GM12874 (cell line): ENCODE measurements around the gene DNAAF8.

Experiments
- TF ChIP-seq, protein P1 (sequence below): IDR thresholded peaks from 2 replicates; pipeline ENCODE4 v1.5.1; 2011; ENCODE audit warnings: low read depth, mild to moderate bottlenecking, control low read depth, low read length, moderate library complexity; ENCODE audit not compliant: insufficient read depth

The DNAAF8 gene

DNA sequence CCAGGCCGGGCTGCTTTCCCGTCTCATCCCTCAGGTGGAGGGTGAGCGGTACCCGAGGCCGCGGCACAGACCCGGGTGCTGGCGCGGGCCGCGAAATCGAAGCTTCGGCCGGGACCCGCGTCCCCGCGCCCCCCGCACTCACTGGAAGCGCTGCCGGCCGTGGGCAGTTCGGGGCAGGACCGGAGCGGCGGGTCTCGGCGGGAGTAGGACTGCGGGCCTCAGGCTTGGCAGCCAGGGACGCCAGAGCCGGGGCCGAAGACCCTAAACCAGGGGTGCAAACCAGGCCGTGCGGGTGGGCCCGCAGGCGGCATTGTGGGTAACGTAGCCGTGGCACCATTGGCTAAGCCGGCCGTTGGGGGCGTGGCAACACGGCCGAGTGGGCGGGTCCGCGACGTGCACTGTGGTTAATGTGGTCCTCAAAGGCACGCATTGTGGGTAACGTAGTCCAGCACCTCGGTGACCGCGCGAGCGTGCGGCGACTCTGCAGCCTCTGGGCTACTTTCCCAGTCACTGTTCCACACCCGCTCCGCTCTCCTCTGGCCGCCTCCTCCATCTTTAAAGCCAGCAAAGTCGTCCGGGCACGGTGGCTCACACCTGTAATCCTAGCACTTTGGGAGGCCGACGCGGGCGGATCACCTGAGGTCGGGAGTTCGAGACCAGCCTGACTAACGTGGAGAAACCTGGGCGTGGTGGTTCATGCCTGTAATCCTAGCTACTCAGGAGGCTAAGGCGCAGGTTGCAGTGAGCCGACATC, 32.7 kb downstream of the DNAAF8 start, which contains the start of gene ZNF500:
ZNF500 (minus strand) TSS at position 288 of the 754 bp plus-strand sequence. CDS start 1,184 bp downstream, outside the sequence.
- TF ChIP-seq, protein P1, sequence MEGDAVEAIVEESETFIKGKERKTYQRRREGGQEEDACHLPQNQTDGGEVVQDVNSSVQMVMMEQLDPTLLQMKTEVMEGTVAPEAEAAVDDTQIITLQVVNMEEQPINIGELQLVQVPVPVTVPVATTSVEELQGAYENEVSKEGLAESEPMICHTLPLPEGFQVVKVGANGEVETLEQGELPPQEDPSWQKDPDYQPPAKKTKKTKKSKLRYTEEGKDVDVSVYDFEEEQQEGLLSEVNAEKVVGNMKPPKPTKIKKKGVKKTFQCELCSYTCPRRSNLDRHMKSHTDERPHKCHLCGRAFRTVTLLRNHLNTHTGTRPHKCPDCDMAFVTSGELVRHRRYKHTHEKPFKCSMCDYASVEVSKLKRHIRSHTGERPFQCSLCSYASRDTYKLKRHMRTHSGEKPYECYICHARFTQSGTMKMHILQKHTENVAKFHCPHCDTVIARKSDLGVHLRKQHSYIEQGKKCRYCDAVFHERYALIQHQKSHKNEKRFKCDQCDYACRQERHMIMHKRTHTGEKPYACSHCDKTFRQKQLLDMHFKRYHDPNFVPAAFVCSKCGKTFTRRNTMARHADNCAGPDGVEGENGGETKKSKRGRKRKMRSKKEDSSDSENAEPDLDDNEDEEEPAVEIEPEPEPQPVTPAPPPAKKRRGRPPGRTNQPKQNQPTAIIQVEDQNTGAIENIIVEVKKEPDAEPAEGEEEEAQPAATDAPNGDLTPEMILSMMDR: no peak

DNA sequence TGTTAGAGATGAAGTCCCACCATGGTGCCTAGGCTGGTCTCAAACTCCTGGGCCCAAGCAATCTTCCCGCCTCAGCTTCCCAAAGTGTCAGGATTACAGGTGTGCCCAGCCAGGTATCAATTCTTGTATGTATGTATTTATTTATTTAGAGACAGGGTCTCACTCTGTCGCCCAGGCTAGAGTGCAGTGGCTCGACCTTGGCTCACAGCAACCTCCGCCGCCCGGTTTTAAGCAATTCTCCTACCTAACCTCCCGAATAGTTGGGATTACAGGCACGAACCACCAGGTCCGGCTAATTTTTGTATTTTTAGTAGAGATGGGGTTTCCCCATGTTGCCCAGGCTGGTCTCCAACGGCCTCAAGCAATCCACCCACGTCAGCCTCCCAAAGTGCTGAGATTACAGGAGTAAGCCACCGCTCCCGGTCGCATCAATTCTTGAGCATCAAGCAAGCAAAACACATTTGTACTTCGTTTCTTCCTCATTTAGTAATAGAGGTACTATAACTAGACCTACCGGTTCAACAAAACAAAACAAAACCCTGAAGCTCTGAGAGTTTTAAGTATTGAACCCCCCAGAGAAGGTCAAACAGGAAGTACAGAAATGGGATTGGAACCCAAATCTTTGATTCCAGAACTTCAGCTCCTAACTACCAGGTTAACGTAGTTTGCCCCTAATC, 33.7 kb downstream of the DNAAF8 start:
- TF ChIP-seq, protein P1: no peak

DNA sequence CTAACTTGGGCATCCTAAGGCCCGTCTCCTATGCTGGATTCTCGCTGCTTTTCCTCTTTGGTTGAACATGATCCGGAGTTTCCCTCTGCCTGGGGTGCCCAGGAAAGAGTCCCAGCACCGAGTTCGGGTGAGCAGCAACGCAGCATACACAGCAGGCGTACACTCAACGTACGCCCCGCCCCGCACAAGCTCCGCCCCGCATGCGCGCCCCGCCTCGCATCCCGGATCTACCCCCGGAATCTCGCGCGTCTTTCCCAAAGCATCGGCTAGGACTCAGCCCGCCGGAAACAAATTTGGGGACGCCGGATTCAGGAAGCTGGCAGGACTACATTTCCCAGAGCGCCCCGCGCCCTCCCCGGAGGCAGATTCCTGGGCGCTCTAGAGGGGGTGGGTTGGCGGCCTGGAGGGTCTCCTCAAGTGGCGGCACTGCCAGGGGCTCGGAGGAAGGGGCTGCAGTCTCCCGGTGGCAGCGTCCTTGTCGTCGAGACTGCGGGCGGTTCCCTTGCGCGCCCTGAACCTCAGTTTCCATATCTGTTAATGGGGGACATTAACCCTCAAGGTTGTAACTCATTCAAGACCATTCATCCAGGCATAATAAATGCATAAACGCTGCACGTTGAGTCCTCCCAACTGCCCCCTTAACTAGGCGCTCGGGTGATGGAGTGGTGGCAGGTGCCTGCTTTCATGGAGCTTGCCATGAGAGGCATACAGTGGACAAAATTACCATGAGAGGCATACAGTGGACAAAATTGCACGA, 34.4 kb downstream of the DNAAF8 start:
- TF ChIP-seq, protein P1: no peak

DNA sequence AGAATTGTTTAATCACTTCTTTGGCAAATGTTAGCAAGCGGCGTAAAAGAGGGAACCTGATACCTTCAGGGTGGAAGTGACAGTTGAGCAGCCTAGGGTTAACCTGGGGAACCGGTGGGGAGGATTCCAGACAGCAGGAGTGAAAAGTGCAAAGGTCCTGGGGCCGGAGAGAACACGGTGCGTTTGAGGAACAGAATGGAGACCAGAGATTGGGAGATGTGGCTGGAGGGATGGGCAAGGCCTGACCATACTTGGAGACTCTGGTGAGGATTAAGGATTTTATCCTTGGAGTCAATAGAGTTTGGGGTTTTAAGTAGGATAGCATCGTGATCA, 34.9 kb downstream of the DNAAF8 start:
- TF ChIP-seq, protein P1: no peak

DNA sequence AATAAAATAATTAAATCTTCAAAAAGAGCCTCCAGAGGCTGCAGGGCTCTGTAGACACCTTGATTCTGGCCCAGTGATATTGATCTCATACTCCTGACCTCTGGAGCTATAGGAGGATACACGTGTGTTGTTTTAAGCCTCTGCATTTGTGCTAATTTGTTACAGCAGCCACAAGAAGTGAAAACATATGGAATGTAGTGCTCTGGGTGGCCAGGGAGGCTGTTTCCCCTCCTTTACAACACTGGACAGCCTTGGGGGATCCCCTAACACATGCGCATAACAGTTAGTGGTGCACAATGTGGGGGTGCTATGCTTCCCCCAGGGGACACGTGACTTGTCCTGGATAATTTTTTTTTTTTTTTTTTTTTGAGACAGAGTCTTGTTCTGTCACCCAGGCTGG, 37.3 kb downstream of the DNAAF8 start:
- TF ChIP-seq, protein P1: no peak

DNA sequence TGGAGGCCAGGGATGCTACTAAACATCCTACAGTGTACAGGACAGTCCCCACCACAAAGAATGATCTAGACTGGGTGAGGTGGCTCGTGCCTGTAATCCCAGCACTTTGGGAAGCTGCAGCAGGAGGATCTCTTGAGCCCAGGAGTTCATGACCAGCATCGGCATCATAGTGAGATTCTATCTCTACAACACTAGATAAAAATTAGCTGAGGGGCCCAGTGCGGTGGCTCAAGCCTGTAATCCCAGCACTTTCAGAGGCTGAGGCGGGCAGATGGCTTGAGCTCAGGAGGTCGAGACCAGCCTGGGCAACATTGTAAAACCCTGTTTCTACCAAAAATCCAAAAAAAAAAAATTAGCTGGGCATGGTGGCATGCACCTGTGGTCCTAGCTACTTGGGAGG, 38.0 kb downstream of the DNAAF8 start:
- TF ChIP-seq, protein P1: no peak

DNA sequence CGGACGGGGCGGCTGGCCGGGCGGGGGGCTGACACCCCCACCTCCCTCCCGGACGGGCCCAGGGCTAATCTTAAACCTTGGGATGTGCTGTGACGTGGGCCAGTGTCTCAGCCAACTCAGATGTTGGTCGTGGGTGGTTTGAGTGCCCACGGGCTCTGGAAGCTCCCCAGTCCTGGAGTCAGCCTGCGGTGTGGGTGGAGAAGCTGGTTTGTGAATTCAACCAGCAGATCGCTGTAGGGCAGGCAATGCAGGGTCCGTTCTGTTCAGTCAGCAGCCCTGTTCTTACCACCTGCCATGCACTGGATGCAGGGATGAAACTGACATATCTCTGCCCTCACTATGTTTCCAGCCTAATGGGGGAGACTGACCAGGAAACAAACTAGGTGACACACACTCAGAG, 40.7 kb downstream of the DNAAF8 start:
- TF ChIP-seq, protein P1: no peak
